ENCODE data around the gene MLLT1. TPM values are rescaled to one million over a fixed set of nuclear protein-coding genes. Genes with fewer than 3 reads are reported as not detected.
"Not testable (repeated sequence)": the region's sequence is repeated elsewhere in the genome, so short reads cannot be mapped to it uniquely, and the experiment has no call there.

MLLT1 gene, protein sequence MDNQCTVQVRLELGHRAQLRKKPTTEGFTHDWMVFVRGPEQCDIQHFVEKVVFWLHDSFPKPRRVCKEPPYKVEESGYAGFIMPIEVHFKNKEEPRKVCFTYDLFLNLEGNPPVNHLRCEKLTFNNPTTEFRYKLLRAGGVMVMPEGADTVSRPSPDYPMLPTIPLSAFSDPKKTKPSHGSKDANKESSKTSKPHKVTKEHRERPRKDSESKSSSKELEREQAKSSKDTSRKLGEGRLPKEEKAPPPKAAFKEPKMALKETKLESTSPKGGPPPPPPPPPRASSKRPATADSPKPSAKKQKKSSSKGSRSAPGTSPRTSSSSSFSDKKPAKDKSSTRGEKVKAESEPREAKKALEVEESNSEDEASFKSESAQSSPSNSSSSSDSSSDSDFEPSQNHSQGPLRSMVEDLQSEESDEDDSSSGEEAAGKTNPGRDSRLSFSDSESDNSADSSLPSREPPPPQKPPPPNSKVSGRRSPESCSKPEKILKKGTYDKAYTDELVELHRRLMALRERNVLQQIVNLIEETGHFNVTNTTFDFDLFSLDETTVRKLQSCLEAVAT
- 10 to 100 TPM; 40.5 to 47.1 TPM for total RNA-seq

DNA sequence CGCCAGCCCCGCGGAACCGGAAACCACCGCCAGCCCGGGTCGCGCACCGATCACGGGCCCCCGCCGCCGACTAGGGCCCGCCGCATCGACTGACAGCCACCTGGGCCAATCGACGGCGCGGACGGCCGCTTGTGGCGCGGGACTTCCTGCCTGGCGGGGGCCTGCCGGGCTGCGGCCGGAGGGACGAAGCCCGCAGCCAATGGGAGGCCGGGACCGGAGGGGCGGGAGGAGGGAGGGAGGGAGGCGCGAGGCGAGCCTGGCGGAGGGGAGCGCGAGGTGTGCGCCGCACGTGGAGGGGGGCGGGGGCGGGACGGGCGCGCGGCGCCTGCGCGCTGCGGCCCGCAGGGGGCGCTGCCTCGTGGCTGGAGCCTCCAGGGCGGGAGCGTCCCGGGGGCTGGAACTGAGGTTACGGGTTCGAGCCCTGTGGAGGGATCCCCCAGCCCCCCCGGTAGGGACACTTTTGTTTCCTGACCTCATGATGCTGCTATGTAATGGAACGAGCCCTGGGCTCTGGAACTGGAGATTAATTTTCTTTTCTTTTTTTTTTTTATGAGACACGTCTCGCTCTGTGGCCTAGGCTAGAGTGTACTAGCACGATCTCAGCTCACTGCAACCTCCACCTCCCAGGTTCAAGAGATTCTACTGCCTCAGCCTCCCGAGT is at the start of gene MLLT1:
TSS of gene MLLT1 (minus strand) at position 45 of the 661 bp plus-strand sequence. CDS start 191 bp downstream, outside the sequence.
- CTCF ChIA-PET: interaction anchor here (0.7 kb wide), 1 partner anchor 1777 kb away, joined by 3 read pairs; no protein-coding TSS in a partner anchor
- ATAC-seq (peak; percentile 97), DNase-seq (peak; percentile 97)
- Mint-ChIP-seq H3K27me3 (peaks cover 7% of the 10 kb centered on the region), H3K4me1 (peaks cover 29% of the 10 kb centered on the region), H3K36me3 (no peaks in the 10 kb centered on the region), H3K4me3 (peak within 1 kb of the TSS; percentile 89), H3K9me3 (ENCODE audit: low read depth) (no peaks in the 10 kb centered on the region), H3K27ac (peak within 1 kb of the TSS; percentile 82)

DNA sequence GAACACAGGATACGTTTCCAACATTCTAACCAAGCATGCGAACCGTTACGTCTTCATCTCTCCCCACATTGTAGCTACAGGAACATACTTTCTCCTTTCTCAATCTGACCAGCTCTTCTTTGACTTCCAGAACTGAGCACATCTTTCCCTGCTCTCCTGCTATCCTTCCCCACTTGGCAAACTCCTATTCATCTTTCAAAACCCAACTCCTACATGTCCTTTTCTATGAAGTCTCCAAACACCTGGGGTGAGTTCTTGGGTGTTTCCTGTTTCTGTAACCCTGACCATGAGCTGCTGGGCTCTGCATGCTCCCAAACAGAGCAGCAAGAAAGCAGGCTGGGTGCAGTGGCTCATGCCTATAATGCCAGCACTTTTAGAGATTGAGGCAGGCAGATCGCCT is 47.0 kb upstream of the MLLT1 start:
- no peak overlapping the region for H3K27ac Mint-ChIP-seq
- H3K27me3 Mint-ChIP-seq: no peaks in the 10 kb centered on the region
- H3K36me3 Mint-ChIP-seq: no peaks in the 10 kb centered on the region
- H3K4me1 Mint-ChIP-seq: no peaks in the 10 kb centered on the region
- CTCF ChIA-PET: interaction anchor here (0.5 to 1.6 kb wide), 3 partner anchors 26 to 441 kb away, joined by 3 to 4 read pairs (median 4); no protein-coding TSS in a partner anchor
- no peaks in the 10 kb centered on the region for H3K9me3 Mint-ChIP-seq (ENCODE audit: low read depth)
- ATAC-seq: no peak
- no peak overlapping the region for H3K4me3 Mint-ChIP-seq
- no peak for DNase-seq

DNA sequence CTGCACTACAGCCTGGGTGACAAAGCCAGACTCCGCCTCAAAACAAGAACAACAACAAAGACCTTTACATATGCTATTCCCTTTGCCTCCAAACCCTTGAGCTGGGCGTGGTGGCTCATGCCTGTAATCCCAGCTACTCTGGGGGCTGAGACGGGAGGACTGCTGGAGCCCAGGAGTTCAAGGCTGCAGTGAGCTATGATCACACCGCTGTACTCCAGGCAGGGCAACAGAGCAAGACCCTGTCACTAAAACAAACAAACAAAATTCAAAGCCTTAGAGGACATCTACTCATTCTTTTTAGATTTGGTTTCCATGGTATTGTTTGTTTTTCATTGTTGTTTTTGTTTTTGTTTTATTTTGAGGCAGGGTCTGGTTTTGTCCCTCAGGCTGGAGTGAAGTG is 45.8 kb upstream of the MLLT1 start:
- Mint-ChIP-seq H3K9me3 (ENCODE audit: low read depth) (no peaks in the 10 kb centered on the region), H3K36me3 (no peaks in the 10 kb centered on the region), H3K27me3 (no peaks in the 10 kb centered on the region), H3K4me1 (no peaks in the 10 kb centered on the region), H3K27ac (no peak overlapping the region), H3K4me3 (no peak overlapping the region)
- CTCF ChIA-PET: no interaction called here
- DNase-seq: no peak
- no peak for ATAC-seq

DNA sequence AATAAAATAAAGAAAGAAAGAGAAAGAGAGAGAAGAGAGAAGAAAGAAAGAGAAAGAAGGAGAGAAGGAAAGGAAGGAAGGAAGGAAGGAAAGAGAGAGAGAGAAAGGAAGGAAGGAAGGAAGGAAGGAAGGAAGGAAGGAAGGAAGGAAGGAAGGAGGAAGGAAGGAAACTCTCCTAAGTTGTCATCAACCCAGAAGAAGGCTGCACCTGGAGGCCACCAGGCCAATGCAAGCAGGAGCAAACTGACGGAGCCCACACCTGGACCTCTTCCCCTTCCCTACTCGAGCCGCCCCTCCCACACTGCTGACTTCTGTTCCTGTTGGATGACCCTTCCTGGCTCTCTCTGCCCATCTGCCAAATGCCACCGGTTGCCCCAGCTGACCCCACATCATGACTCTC is 45.0 kb upstream of the MLLT1 start:
- Mint-ChIP-seq H3K4me1 (no peaks in the 10 kb centered on the region), H3K9me3 (ENCODE audit: low read depth) (no peaks in the 10 kb centered on the region)
- CTCF ChIA-PET: no interaction called here

DNA sequence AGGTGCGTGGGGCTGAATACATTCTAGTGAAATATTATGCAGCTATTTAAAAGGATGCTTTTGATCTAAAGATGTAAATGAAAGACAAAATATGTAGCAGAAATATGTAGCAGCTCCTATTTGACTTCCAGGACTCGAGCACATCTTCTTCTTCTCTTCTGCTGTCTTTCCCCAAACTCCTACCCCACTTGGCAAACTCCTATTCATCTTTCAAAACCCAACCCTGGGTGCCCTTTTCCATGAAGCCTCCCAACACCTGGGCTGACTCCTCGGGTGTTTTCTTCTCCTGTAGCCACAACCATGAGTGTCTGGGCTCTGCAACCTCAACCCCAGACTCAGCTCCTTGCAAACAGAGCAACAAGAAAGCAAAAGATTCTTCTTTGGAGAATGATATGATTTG is 42.5 kb upstream of the MLLT1 start:
- Mint-ChIP-seq H3K27me3 (no peaks in the 10 kb centered on the region), H3K9me3 (ENCODE audit: low read depth) (no peaks in the 10 kb centered on the region), H3K4me3 (no peak overlapping the region), H3K4me1 (no peaks in the 10 kb centered on the region), H3K36me3 (no peaks in the 10 kb centered on the region), H3K27ac (no peak overlapping the region)
- CTCF ChIA-PET: no interaction called here
- no peak for DNase-seq
- ATAC-seq: no peak

More for the DNA sequence above, 45.0 kb upstream of the MLLT1 start:
- Mint-ChIP-seq H3K27ac (no peak overlapping the region), H3K27me3 (no peaks in the 10 kb centered on the region), H3K4me3 (no peak overlapping the region), H3K36me3 (no peaks in the 10 kb centered on the region)
- no peak for DNase-seq
- ATAC-seq: no peak

DNA sequence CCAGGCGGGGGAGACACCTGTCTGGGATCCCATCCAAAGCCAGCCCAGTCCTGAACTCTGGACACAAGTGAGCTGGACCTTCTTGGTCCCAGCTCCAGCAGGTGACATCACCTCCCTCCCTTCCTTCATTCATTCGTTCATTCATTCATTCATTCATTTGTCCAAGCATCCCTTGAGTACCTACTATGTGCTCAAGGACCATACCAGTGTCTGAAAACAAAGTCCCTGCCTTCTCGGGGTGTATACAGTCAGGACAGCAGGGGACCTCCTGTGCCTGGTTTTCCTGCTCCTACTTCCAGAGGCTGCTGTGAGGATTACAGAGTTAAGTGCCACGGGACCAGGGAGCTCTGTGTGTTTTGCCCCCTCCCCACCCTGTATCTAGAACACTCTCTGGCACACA is 39.6 kb upstream of the MLLT1 start:
- no peaks in the 10 kb centered on the region for H3K27me3 Mint-ChIP-seq
- H3K4me1 Mint-ChIP-seq: no peaks in the 10 kb centered on the region
- H3K36me3 Mint-ChIP-seq: no peaks in the 10 kb centered on the region
- H3K27ac Mint-ChIP-seq: no peak overlapping the region
- no peak for ATAC-seq
- H3K4me3 Mint-ChIP-seq: no peak overlapping the region
- no peaks in the 10 kb centered on the region for H3K9me3 Mint-ChIP-seq (ENCODE audit: low read depth)
- DNase-seq: no peak
- CTCF ChIA-PET: interaction anchor here (0.9 kb wide), 1 partner anchor 18 kb away, joined by 3 read pairs; no protein-coding TSS in a partner anchor

DNA sequence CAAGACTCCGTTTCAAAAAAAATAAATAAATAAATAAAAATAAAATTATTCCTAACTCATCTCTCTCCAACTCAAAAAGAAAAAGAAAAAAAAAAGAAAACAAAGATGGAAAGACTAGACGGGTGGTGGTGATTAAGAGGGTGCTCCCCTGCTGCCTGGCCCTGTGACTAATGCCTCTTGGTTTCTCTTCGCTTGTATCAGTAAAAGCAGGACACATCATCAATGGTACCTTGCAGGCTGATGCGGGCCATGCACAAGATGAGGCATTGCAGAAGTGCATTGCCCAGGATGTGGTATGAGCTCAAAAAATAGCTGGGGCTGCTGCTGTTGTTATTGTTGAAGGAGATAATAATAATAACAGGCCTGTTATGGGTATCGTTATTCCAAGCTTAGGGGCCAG is 39.0 kb upstream of the MLLT1 start:
- DNase-seq: no peak
- Mint-ChIP-seq H3K4me3 (no peak overlapping the region), H3K9me3 (ENCODE audit: low read depth) (no peaks in the 10 kb centered on the region), H3K27ac (no peak overlapping the region), H3K36me3 (no peaks in the 10 kb centered on the region), H3K4me1 (no peaks in the 10 kb centered on the region), H3K27me3 (no peaks in the 10 kb centered on the region)
- ATAC-seq: no peak
- CTCF ChIA-PET: interaction anchor here (0.9 kb wide), 1 partner anchor 17 kb away, joined by 3 read pairs; no protein-coding TSS in a partner anchor

DNA sequence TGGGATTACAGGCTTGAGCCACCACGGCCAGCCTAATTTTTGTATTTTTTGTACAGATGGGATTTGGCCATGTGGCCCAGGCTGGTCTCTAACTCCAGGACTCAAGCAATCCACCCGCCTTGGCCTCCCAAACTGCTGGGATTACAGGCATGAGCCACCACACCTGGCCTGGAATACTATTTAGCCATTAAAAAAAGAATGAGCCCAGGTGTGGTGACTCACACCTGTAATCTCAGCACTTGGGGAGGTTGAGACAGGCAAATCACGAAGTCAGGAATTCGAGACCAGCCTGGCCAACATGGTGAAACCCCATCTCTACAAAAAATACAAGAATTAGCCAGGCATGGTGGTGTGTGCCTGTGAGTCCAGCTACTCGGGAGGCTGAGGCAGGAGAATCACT is 35.9 kb upstream of the MLLT1 start:
- H3K27ac Mint-ChIP-seq; H3K36me3 Mint-ChIP-seq; H3K4me1 Mint-ChIP-seq; H3K27me3 Mint-ChIP-seq; DNase-seq; CTCF ChIA-PET; H3K9me3 Mint-ChIP-seq (ENCODE audit: low read depth); H3K4me3 Mint-ChIP-seq; ATAC-seq: not testable (repeated sequence)

DNA sequence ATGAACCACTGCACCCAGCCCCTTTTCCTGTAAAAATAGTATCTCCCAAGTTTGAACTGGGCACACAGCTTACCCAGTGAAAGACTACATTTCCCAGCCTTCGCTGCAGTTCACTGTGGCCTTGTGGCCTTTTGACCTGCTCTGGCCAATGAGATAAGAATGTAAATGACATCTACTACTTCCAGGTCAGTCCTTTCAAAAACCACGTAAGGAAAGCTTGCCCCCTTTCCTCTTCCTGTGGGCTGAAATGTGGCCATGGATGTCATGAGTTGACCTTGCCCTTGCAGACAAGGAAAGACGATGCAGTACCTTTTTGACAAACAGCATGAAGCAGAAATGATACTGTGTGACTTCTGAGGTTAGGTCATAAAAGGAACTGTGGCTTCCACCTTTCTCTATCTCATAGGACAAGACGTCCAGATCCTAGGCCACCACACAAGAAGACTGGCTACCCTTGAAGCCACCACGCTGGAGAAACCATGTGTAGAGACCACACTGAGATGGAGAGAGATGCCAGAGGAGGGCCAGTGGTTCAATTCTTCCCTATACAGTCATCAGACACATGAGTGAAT is 33.7 kb upstream of the MLLT1 start:
- no peaks in the 10 kb centered on the region for H3K36me3 Mint-ChIP-seq
- CTCF ChIA-PET: interaction anchor here (1.0 kb wide), 2 partner anchors 95 to 112 kb away, joined by 3 read pairs; partner anchors contain the start of gene KHSRP
- ATAC-seq (no peak), DNase-seq (no peak)
- no peaks in the 10 kb centered on the region for H3K9me3 Mint-ChIP-seq (ENCODE audit: low read depth)
- H3K4me1 Mint-ChIP-seq: no peaks in the 10 kb centered on the region
- H3K27me3 Mint-ChIP-seq: no peaks in the 10 kb centered on the region
- H3K27ac Mint-ChIP-seq: no peak overlapping the region
- H3K4me3 Mint-ChIP-seq: no peak overlapping the region

DNA sequence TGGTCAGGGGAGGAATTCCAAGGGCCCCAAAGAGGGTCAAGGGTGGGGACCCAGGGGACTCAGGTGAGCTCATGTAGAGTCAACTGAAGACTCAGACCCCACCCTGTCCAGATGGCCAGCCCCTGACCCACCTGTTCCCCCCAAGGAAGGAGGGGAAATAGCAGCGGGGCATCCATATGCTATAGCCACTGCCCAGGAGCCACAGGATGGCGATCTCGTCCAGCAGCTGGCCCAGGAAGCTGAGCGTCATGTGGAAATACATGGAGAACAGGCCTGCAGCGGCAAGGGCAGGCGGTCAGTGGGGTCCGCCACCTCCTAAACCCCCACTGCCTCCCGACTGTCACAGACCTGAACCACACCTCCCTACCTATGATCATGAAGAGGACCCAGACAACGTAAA is 32.2 kb upstream of the MLLT1 start:
- Mint-ChIP-seq H3K9me3 (ENCODE audit: low read depth) (no peaks in the 10 kb centered on the region), H3K36me3 (no peaks in the 10 kb centered on the region), H3K4me3 (no peak overlapping the region), H3K27me3 (no peaks in the 10 kb centered on the region), H3K27ac (no peak overlapping the region), H3K4me1 (no peaks in the 10 kb centered on the region)
- DNase-seq (no peak), ATAC-seq (no peak)
- CTCF ChIA-PET: interaction anchor here (0.9 to 1.0 kb wide), 2 partner anchors 12 to 113 kb away, joined by 3 read pairs; partner anchors contain the start of gene KHSRP

DNA sequence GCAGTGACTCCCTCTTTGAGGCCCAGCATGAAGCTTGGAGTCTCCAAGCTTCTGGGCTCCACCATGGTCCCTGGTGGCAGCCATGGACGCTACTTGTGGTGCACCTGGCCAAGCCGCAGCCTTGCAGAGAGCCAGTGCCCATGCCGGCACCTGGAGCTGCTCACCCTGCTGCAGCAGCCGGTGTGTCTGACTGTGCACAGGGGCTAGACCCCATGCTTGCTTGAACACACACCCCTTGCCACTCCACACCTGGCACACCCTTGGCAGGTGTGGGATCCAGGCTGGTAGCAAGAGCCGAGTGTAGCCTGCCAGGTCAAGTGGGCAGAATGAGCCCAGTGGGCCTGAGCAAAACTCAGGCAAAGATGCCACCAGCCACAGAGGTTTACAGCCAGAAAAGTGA is 18.6 kb upstream of the MLLT1 start:
- H3K27ac Mint-ChIP-seq: no peak overlapping the region
- ATAC-seq: no peak
- no peaks in the 10 kb centered on the region for H3K36me3 Mint-ChIP-seq
- no peak overlapping the region for H3K4me3 Mint-ChIP-seq
- H3K9me3 Mint-ChIP-seq (ENCODE audit: low read depth): peaks cover 5% of the 10 kb centered on the region
- CTCF ChIA-PET: interaction anchor here (1.0 to 5.6 kb wide), 4 partner anchors 13 to 172 kb away, joined by 3 to 34 read pairs (median 4); no protein-coding TSS in a partner anchor
- no peaks in the 10 kb centered on the region for H3K27me3 Mint-ChIP-seq
- no peak for DNase-seq
- H3K4me1 Mint-ChIP-seq: no peaks in the 10 kb centered on the region

DNA sequence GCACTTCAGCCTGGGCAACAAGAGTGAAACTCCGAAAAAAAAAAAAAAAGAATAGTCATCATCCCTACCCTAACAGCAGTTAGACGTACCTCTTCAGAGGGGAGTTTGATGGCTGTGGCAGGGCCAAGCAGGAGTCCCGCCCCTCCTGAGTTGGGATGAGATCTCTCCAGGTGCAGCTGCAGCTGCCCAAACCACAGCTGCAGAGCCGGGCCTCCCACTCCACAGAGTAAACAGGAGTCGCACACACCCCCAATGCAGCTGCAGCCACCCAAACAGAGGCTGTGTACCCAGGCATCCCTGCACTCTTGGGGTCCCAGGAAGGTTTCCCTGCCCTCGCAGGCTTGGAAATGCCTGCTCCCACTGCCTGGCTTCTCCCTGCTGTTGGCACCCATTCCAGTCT is 17.4 kb upstream of the MLLT1 start:
- no peak for DNase-seq
- peaks cover 4% of the 10 kb centered on the region for H3K36me3 Mint-ChIP-seq
- CTCF ChIA-PET: interaction anchor here (1.4 to 5.6 kb wide), 2 partner anchors 79 to 171 kb away, joined by 4 to 34 read pairs; no protein-coding TSS in a partner anchor
- ATAC-seq: no peak
- no peaks in the 10 kb centered on the region for H3K4me1 Mint-ChIP-seq
- peaks cover 9% of the 10 kb centered on the region for H3K9me3 Mint-ChIP-seq (ENCODE audit: low read depth)
- H3K27me3 Mint-ChIP-seq: no peaks in the 10 kb centered on the region
- H3K4me3 Mint-ChIP-seq: no peak overlapping the region
- H3K27ac Mint-ChIP-seq: no peak overlapping the region

DNA sequence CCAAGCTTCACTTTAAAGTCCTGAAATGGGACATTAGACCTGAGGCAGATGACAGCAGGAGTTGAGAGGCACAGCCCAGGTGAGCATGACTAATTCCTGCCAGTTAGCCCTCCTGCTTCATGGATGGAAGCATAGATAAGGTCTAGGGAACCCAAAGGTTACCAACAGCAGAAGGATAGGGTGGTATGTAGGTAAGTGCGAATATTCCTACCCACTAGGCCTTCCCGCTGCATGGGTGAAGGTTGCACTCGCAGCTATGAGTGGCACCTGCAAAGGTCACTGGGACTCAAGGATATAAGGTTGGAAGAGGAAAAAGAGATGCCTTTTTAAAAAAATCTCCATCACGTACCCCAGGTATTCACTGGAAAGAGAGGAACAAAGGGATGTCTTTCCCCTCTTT is 12.2 kb upstream of the MLLT1 start:
- H3K36me3 Mint-ChIP-seq: peaks cover 4% of the 10 kb centered on the region
- CTCF ChIA-PET: interaction anchor here (1.0 kb wide), 1 partner anchor 15 kb away, joined by 3 read pairs; no protein-coding TSS in a partner anchor
- H3K27ac Mint-ChIP-seq: no peak overlapping the region
- H3K4me1 Mint-ChIP-seq: no peaks in the 10 kb centered on the region
- no peak for ATAC-seq
- no peak for DNase-seq
- H3K27me3 Mint-ChIP-seq: no peaks in the 10 kb centered on the region
- H3K4me3 Mint-ChIP-seq: no peak overlapping the region
- H3K9me3 Mint-ChIP-seq (ENCODE audit: low read depth): peaks cover 19% of the 10 kb centered on the region
